ENCODE results near the gene TRIM33.

TRIM33 gene

GRCh38 chr1:114495486-114495885, 15.5 kb downstream of the TRIM33 start:
- TF ChIP-seq CTCF (IDR thresholded peaks at IDR 0.05; ENCODE audit: low read depth, low read length, poor library complexity, severe bottlenecking) (no peak), EZH2phosphoT487 (IDR thresholded peaks at IDR 0.05; ENCODE audit: borderline replicate concordance, low read length) (no peak)
- H3K27ac ChIP-seq (ENCODE audit: low read depth, low read length), result no peak overlapping the region
- peaks cover 2% of the 10 kb centered on the region; the same call in 1 of the 2 replicates for H3K9me3 ChIP-seq (ENCODE audit: control insufficient read depth, insufficient read depth, low read length)
- H3K4me3 ChIP-seq (ENCODE audit: low read length), result no peak overlapping the region
- no peaks in the 10 kb centered on the region for H4K20me1 ChIP-seq (ENCODE audit: control insufficient read depth, insufficient read depth, low read depth, low read length)
- H3K4me1 ChIP-seq (ENCODE audit: control insufficient read depth, low read length), result peaks cover 22% of the 10 kb centered on the region
- no peaks in the 10 kb centered on the region for H3K9me2 ChIP-seq (replicated peaks; ENCODE audit: control insufficient read depth, low read length)
- peaks cover 99% of the 10 kb centered on the region for H3K79me2 ChIP-seq (ENCODE audit: control insufficient read depth, low read length)
- peaks cover 32% of the 10 kb centered on the region for H3K36me3 ChIP-seq (ENCODE audit: control insufficient read depth, low read length)
- no peak overlapping the region for H3K4me2 ChIP-seq (ENCODE audit: low read length)
- peaks cover 6% of the 10 kb centered on the region for H3F3A ChIP-seq (ENCODE audit: control insufficient read depth, insufficient read depth)
- no peaks in the 10 kb centered on the region for H3K27me3 ChIP-seq (ENCODE audit: control insufficient read depth, low read length)

- Histone ChIP-seq H3K27ac (ENCODE audit: low read depth, low read length) (no peak overlapping the region), H4K20me1 (ENCODE audit: control insufficient read depth, insufficient read depth, low read depth, low read length) (peaks cover 16% of the 10 kb centered on the region), H3K27me3 (ENCODE audit: control insufficient read depth, low read length) (no peaks in the 10 kb centered on the region), H3K9me2 (replicated peaks; ENCODE audit: control insufficient read depth, low read length) (no peaks in the 10 kb centered on the region), H3K4me1 (ENCODE audit: control insufficient read depth, low read length) (peaks cover 43% of the 10 kb centered on the region), H3K79me2 (ENCODE audit: control insufficient read depth, low read length) (peaks cover 99% of the 10 kb centered on the region), H3F3A (ENCODE audit: control insufficient read depth, insufficient read depth) (peaks cover 14% of the 10 kb centered on the region), H3K4me2 (ENCODE audit: low read length) (no peak overlapping the region), H3K4me3 (ENCODE audit: low read length) (no peak overlapping the region), H3K36me3 (ENCODE audit: control insufficient read depth, low read length) (peaks cover 32% of the 10 kb centered on the region), H3K9me3 (ENCODE audit: control insufficient read depth, insufficient read depth, low read length) (peaks cover 2% of the 10 kb centered on the region; the same call in 1 of the 2 replicates)
- TF ChIP-seq EZH2phosphoT487 (IDR thresholded peaks at IDR 0.05; ENCODE audit: borderline replicate concordance, low read length), result no peak
- no peak for TF ChIP-seq CTCF (IDR thresholded peaks at IDR 0.05; ENCODE audit: low read depth, low read length, poor library complexity, severe bottlenecking)
These were observed 18.0 kb downstream of the TRIM33 start for GRCh38 chr1:114492978-114493377.

GRCh38 chr1:114490274-114490693, 20.7 kb downstream of the TRIM33 start:
- Histone ChIP-seq H4K20me1 (ENCODE audit: control insufficient read depth, insufficient read depth, low read depth, low read length) (peaks cover 16% of the 10 kb centered on the region), H3K4me1 (ENCODE audit: control insufficient read depth, low read length) (peaks cover 35% of the 10 kb centered on the region), H3K36me3 (ENCODE audit: control insufficient read depth, low read length) (peaks cover 25% of the 10 kb centered on the region), H3K9me3 (ENCODE audit: control insufficient read depth, insufficient read depth, low read length) (peaks cover 2% of the 10 kb centered on the region; the same call in 1 of the 2 replicates), H3K27me3 (ENCODE audit: control insufficient read depth, low read length) (no peaks in the 10 kb centered on the region), H3K9me2 (replicated peaks; ENCODE audit: control insufficient read depth, low read length) (no peaks in the 10 kb centered on the region), H3K4me2 (ENCODE audit: low read length) (peak overlapping the region; percentile 62), H3K79me2 (ENCODE audit: control insufficient read depth, low read length) (peaks cover 97% of the 10 kb centered on the region), H3K27ac (ENCODE audit: low read depth, low read length) (peak overlapping the region; percentile 39), H3K4me3 (ENCODE audit: low read length) (peak overlapping the region; percentile 43), H3F3A (ENCODE audit: control insufficient read depth, insufficient read depth) (peaks cover 14% of the 10 kb centered on the region)
- TF ChIP-seq CTCF (IDR thresholded peaks at IDR 0.05; ENCODE audit: low read depth, low read length, poor library complexity, severe bottlenecking), result no peak
- no peak for TF ChIP-seq EZH2phosphoT487 (IDR thresholded peaks at IDR 0.05; ENCODE audit: borderline replicate concordance, low read length)

Measured in DOHH2 (cell line).